ENCODE results near the gene DUOXA1.

Gene DUOXA1

DNA sequence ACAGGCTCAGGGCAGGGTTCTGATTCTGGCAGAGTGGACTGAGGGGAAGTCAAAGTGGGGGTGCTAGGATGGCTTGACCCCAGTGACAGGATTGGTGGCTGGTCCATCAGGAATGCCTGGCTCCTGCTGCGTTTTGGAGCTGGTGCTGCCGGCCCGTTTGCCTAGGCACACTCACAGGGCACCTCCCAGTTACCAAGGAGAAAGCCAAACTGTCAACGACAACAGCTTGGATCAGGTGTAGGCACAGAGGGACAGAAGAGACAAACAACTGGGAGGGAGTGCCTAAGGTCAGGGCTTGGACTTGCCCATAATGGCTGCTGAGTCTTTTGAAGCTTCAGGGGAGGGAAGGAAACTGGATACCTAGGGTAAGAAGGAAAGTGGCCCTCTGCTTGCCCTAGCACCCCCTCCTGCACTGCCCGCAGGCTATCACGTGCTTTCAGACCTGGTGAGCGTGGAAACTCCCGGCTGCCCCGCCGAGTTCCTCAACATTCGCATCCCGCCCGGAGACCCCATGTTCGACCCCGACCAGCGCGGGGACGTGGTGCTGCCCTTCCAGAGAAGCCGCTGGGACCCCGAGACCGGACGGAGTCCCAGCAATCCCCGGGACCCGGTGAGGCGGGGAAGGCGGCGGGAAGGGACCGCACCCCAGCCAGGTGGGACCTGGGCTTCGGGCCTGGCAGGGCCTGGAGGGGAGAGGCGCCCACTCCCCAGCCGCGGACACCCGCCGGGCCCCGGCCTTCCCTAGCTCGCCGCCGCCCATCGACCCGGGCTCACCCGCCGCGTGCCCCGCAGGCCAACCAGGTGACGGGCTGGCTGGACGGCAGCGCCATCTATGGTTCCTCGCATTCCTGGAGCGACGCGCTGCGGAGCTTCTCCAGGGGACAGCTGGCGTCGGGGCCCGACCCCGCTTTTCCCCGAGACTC is 5.3 kb upstream of the DUOXA1 start:
- TF ChIP-seq, protein P1, sequence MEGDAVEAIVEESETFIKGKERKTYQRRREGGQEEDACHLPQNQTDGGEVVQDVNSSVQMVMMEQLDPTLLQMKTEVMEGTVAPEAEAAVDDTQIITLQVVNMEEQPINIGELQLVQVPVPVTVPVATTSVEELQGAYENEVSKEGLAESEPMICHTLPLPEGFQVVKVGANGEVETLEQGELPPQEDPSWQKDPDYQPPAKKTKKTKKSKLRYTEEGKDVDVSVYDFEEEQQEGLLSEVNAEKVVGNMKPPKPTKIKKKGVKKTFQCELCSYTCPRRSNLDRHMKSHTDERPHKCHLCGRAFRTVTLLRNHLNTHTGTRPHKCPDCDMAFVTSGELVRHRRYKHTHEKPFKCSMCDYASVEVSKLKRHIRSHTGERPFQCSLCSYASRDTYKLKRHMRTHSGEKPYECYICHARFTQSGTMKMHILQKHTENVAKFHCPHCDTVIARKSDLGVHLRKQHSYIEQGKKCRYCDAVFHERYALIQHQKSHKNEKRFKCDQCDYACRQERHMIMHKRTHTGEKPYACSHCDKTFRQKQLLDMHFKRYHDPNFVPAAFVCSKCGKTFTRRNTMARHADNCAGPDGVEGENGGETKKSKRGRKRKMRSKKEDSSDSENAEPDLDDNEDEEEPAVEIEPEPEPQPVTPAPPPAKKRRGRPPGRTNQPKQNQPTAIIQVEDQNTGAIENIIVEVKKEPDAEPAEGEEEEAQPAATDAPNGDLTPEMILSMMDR (conservative IDR thresholded peaks at IDR 0.05) = no peak
- no peak for TF ChIP-seq ZFX (IDR thresholded peaks at IDR 0.05)
- no peak overlapping the region for H3K27ac ChIP-seq

DNA sequence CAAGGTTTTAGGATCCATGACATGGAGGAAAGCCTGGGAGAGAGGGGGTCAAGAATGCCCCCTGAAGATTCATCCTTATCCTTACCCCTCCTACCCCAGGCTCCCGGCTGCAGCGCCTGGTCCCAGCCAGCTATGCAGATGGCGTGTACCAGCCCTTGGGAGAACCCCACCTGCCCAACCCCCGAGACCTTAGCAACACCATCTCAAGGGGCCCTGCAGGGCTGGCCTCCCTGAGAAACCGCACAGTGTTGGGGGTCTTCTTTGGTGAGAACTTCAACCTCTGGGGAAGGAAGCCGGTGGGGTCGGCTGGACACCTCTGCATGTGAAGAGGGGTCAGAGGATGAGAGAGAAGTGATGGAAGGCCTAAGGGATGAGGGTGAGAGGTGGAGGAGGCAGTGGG is 4.4 kb upstream of the DUOXA1 start:
- no peak overlapping the region for H3K27ac ChIP-seq

DNA sequence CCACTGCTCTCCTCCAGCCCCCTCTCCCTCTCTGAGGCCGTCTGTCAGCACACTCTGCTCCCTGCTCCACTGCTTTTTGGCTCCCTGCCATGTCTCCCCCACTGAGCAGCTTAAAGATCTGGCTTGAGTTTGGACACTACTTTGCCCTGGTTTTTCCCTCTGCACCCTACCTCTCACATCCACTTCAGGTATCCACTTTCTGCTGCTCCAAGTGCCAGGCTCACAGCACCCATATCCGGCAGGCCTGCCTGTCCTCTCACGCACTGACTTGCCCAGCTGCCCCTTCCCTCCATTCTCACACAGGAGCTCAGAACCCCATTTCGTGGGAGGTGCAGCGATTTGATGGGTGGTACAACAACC is 3.9 kb upstream of the DUOXA1 start:
- TF ChIP-seq, protein P1 (conservative IDR thresholded peaks at IDR 0.05) = no peak
- no peak for TF ChIP-seq ZFX (IDR thresholded peaks at IDR 0.05)
- H3K27ac ChIP-seq = no peak overlapping the region

More for the DNA sequence above, 4.4 kb upstream of the DUOXA1 start:
- TF ChIP-seq, protein P1 (conservative IDR thresholded peaks at IDR 0.05) = no peak
- TF ChIP-seq ZFX (IDR thresholded peaks at IDR 0.05) = no peak

DNA sequence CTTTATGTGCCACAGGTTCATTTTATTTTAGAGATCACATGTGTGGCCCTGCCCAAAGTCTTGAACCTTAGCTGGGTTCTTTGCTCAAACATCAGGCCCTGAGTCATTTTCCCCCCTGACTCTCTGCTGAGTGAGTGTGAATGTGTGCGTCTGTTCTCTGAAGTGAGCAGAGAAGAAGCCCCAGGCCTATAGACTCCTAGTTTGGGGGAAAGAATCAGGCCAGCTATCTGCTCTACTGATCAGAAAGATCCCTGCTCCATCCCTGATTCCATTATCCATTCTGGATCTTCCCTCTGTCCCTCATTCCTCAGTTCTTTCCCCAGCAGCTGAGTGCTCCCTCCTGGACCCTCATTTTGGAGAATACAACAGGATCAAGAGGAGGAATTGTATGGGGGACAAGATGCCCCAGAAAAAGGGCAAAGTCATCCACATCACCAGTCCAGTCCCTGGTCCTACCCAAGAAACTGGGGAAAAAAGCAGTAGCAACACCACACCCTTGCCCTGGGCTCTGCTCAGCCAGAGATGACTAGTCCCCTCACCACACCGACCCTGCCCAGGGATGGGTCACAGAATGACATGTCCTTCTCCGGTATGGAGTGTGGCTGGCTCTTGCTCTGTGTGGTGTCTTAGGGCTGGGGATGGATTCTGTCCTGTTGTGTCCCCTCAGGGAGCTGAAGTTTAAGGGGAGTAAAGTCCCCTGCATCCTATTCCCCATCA is 3.3 kb upstream of the DUOXA1 start:
- no peak overlapping the region for H3K27ac ChIP-seq
- no peak for TF ChIP-seq ZFX (IDR thresholded peaks at IDR 0.05)
- TF ChIP-seq, protein P1 (conservative IDR thresholded peaks at IDR 0.05) = no peak

DNA sequence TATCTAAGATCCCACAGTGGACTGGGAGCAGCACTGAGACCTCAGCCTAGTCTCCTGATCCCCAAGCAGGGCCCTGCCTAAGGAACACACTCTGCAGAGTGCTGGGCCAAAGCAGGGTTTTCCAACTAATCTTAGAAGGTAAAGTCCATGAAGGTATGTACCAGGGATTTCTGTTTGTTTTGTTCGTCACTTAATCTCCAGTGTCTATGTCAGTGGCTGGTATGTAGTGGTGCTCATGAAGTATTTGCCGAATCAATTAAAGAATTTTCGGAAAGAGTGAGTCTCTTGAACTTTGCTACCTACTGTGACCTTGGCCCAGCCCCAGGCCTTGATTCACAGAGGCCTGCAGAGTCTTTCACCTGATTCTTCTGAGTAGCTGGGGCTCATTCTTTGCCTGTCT is 1.8 kb upstream of the DUOXA1 start:
- no peak overlapping the region for H3K27ac ChIP-seq
- TF ChIP-seq, protein P1 (conservative IDR thresholded peaks at IDR 0.05) = no peak
- TF ChIP-seq ZFX (IDR thresholded peaks at IDR 0.05) = no peak

DNA sequence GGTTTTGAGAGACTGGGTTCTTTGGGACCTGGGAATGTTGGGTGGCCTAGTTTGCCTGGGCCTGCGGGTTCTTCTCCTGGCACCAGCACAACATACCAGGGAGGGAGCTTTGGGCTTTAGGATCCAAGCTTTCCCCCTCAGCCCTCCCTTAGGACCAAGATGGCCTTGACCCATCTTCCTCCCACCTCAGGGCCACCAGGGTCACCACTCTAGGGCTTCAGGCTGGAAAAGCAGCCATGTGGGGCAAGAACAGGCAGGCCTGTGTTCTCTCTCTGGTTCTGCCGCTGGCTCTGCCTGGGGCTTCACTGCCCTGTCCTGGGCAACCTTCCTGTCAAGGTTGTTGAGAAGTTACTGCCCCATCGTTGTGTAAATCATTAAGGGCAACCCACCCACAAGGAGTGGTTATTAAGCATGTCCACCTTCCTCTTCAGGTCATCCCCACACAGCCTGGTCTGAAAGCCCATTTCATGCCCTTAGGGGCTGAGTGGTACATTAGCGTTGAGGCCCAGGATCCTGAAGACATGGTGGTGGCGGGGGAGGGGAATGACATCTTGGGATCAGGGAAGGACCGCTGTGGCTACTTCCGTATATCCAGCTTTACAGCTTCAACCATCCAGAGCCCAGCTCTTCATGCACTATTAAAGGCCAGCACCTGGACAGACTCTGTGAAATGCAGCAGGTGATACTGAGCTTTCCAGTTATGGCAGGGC is 767 bp upstream of the DUOXA1 start:
- no peak overlapping the region for H3K27ac ChIP-seq

More for the DNA sequence above, 767 bp upstream of the DUOXA1 start:
- no peak for TF ChIP-seq ZFX (IDR thresholded peaks at IDR 0.05)
- TF ChIP-seq, protein P1 (conservative IDR thresholded peaks at IDR 0.05) = no peak

Data from C4-2B (cell line).